GM12892 (cell line): ENCODE data around the gene CTNNAL1.

Source experiments
- DNase-seq: peaks from one replicate; pipeline ENCODE4 v3.0.0; 2011; ENCODE audit not compliant: insufficient read length
- FAIRE-seq: peaks from 2 replicates; lab custom pipeline; 2011; peaks lifted over from hg19 to GRCh38; lab: Jason Lieb, UNC
- POLR2A ChIP-seq: IDR thresholded peaks from 2 replicates; pipeline ENCODE4 v1.6.1; 2011; ENCODE audit warnings: low read depth, low read length, control low read depth
- POLR2AphosphoS5 ChIP-seq: IDR thresholded peaks from 2 replicates; pipeline ENCODE4 v1.6.1; 2011; ENCODE audit warnings: low read depth, low read length, control low read depth
- TAF1 ChIP-seq: IDR thresholded peaks from 2 replicates; pipeline ENCODE4 v1.6.1; 2011; ENCODE audit warnings: low read depth, mild to moderate bottlenecking, control low read depth, low read length, borderline replicate concordance

CTNNAL1 gene

GRCh38 chr9:109026306-109026705, 13.0 kb upstream of the CTNNAL1 start:
- DNase-seq = no peak
- no peak for TF ChIP-seq TAF1
- no peak for TF ChIP-seq POLR2A
- TF ChIP-seq POLR2AphosphoS5 = no peak
- no peak for FAIRE-seq

GRCh38 chr9:109022873-109023272, 9.6 kb upstream of the CTNNAL1 start:
- DNase-seq = no peak
- FAIRE-seq = no peak
- TF ChIP-seq POLR2A (no peak), TAF1 (no peak), POLR2AphosphoS5 (no peak)

GRCh38 chr9:109020581-109021511, 7.5 kb upstream of the CTNNAL1 start:
- FAIRE-seq (no peak), DNase-seq (no peak)
- TF ChIP-seq TAF1 (no peak), POLR2AphosphoS5 (no peak), POLR2A (no peak)

GRCh38 chr9:109020113-109020512, 6.8 kb upstream of the CTNNAL1 start:
- TF ChIP-seq TAF1 (no peak), POLR2A (no peak), POLR2AphosphoS5 (no peak)
- no peak for DNase-seq
- FAIRE-seq = no peak

GRCh38 chr9:109019420-109019819, 6.1 kb upstream of the CTNNAL1 start:
- no peak for TF ChIP-seq POLR2A
- TF ChIP-seq TAF1 = no peak
- no peak for TF ChIP-seq POLR2AphosphoS5
- DNase-seq (no peak), FAIRE-seq (no peak)

GRCh38 chr9:109017493-109017892, 4.2 kb upstream of the CTNNAL1 start:
- DNase-seq (peak; percentile 14), FAIRE-seq (peak; percentile 50)
- no peak for TF ChIP-seq POLR2AphosphoS5
- no peak for TF ChIP-seq POLR2A
- no peak for TF ChIP-seq TAF1

GRCh38 chr9:109017061-109017460, 3.8 kb upstream of the CTNNAL1 start:
- TF ChIP-seq POLR2A = no peak
- TF ChIP-seq TAF1 = no peak
- TF ChIP-seq POLR2AphosphoS5 = no peak
- DNase-seq (no peak), FAIRE-seq (no peak)

GRCh38 chr9:109016132-109016531, 2.8 kb upstream of the CTNNAL1 start:
- DNase-seq = no peak
- TF ChIP-seq TAF1 (no peak), POLR2AphosphoS5 (no peak), POLR2A (no peak)
- FAIRE-seq = no peak

- no peak for DNase-seq
- TF ChIP-seq POLR2A (no peak), TAF1 (no peak), POLR2AphosphoS5 (no peak)
- FAIRE-seq = no peak
These were observed 1.4 kb upstream of the CTNNAL1 start for GRCh38 chr9:109014608-109015280.

- DNase-seq (no peak), FAIRE-seq (peak; percentile 84)
- TF ChIP-seq POLR2AphosphoS5 = no peak
- TF ChIP-seq POLR2A = no peak
- no peak for TF ChIP-seq TAF1
These were observed 644 bp upstream of the CTNNAL1 start for GRCh38 chr9:109013679-109014607.
